Osteocyte (in vitro differentiated cells): Measurements from ENCODE around the gene VAMP2. TPM values are rescaled to one million over a fixed set of nuclear protein-coding genes. Genes with fewer than 3 reads are reported as not detected.

Source experiments
- DNase-seq: peaks from one replicate; pipeline ENCODE4 v3.0.0; 2021; ENCODE audit warnings: mixed read lengths; ENCODE audit not compliant: unreplicated experiment; ENCODE audit errors: extremely low spot score
- H3K27ac Mint-ChIP-seq: one replicate; pipeline ENCODE4 v1.8.0; 2021; ENCODE audit warnings: mild to moderate bottlenecking, mixed read lengths; ENCODE audit not compliant: unreplicated experiment
- H3K27me3 Mint-ChIP-seq: one replicate; pipeline ENCODE4 v1.8.0; 2021; ENCODE audit warnings: mixed read lengths; ENCODE audit not compliant: unreplicated experiment
- H3K36me3 Mint-ChIP-seq: one replicate; pipeline ENCODE4 v1.8.0; 2021; ENCODE audit warnings: mixed read lengths; ENCODE audit not compliant: unreplicated experiment
- H3K4me1 Mint-ChIP-seq: one replicate; pipeline ENCODE4 v1.8.0; 2021; ENCODE audit warnings: mixed read lengths; ENCODE audit not compliant: unreplicated experiment
- H3K4me3 Mint-ChIP-seq: one replicate; pipeline ENCODE4 v1.8.0; 2021; ENCODE audit warnings: mild to moderate bottlenecking, moderate library complexity, mixed read lengths; ENCODE audit not compliant: unreplicated experiment
- H3K9me3 Mint-ChIP-seq: one replicate; pipeline ENCODE4 v1.8.0; 2021; ENCODE audit warnings: mixed read lengths; ENCODE audit not compliant: unreplicated experiment
- total RNA-seq: library from RNA; stranded (reverse); gene quantifications from 2 replicates; pipeline ENCODE4 v1.2.1, GENCODE V29; 2021
- TF ChIP-seq, protein P1 (sequence below): fragments of 200-600 bp; sonication (generic); IDR thresholded peaks from 2 replicates; pipeline ENCODE4 v1.5.0; 2021; ENCODE audit warnings: antibody characterized with exemption, mild to moderate bottlenecking, moderate library complexity

VAMP2 gene
- total RNA-seq, 1 donor from 2014 or later: 70.0 TPM

DNA sequence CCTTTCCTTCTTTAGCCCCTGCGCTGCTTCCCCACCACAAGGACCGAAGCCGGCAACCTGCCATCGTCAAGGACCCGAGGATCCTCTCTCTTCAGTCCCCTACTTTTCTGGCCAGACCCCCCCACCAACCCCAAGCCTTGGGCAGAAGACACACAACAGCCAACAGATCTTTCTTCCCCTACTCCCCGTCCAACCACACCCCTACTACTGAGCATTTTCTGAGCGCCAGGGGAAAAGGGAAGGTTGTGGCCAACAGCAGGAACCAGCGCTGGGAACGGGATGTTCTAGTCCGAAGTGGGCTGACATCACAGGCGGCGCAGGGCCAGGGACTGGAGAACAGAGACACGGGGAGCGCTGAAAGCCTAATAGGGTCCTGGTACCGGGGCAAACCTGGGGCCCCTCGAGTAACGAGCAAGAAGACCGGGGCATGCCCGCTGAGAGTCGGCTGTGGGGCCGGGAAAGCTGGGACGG is 11.1 kb downstream of the VAMP2 start:
- Mint-ChIP-seq H3K27me3 (no peaks in the 10 kb centered on the region), H3K4me3 (peak overlapping the region; percentile 91), H3K27ac (no peak overlapping the region), H3K36me3 (peaks cover 21% of the 10 kb centered on the region), H3K9me3 (no peaks in the 10 kb centered on the region), H3K4me1 (peaks cover 46% of the 10 kb centered on the region)
- TF ChIP-seq, protein P1, sequence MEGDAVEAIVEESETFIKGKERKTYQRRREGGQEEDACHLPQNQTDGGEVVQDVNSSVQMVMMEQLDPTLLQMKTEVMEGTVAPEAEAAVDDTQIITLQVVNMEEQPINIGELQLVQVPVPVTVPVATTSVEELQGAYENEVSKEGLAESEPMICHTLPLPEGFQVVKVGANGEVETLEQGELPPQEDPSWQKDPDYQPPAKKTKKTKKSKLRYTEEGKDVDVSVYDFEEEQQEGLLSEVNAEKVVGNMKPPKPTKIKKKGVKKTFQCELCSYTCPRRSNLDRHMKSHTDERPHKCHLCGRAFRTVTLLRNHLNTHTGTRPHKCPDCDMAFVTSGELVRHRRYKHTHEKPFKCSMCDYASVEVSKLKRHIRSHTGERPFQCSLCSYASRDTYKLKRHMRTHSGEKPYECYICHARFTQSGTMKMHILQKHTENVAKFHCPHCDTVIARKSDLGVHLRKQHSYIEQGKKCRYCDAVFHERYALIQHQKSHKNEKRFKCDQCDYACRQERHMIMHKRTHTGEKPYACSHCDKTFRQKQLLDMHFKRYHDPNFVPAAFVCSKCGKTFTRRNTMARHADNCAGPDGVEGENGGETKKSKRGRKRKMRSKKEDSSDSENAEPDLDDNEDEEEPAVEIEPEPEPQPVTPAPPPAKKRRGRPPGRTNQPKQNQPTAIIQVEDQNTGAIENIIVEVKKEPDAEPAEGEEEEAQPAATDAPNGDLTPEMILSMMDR: no peak
- DNase-seq: no peak

DNA sequence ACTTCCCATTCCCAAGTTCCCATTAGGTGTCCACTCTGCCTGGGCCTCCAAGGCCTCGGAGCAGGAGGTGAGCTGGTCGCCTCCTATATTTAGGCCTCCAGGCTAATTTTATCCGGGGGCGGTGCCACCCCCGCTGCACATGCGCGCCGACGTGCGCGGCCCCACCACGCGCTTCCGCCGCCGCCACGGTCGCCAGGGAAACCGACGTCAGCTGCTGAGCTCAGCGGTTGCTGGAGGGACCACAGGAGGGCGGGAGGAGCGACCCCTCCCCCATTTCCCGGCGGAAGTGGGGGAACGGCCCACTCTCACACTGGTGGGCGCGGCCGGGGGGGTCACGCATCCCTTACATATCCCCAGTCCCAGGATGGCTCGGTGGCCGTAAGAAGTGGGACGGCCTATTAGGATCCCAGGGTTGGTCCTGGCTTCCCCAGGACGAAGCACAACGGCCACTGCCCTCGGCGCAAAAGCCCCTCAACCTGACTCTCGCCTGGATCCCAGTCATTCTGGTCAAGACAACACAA is 11.6 kb downstream of the VAMP2 start:
- TF ChIP-seq, protein P1: no peak
- Mint-ChIP-seq H3K4me3 (peak overlapping the region; percentile 91), H3K27me3 (no peaks in the 10 kb centered on the region), H3K9me3 (no peaks in the 10 kb centered on the region), H3K4me1 (peaks cover 46% of the 10 kb centered on the region), H3K27ac (peak overlapping the region; percentile 41), H3K36me3 (peaks cover 26% of the 10 kb centered on the region)
- DNase-seq: peak; percentile 94

DNA sequence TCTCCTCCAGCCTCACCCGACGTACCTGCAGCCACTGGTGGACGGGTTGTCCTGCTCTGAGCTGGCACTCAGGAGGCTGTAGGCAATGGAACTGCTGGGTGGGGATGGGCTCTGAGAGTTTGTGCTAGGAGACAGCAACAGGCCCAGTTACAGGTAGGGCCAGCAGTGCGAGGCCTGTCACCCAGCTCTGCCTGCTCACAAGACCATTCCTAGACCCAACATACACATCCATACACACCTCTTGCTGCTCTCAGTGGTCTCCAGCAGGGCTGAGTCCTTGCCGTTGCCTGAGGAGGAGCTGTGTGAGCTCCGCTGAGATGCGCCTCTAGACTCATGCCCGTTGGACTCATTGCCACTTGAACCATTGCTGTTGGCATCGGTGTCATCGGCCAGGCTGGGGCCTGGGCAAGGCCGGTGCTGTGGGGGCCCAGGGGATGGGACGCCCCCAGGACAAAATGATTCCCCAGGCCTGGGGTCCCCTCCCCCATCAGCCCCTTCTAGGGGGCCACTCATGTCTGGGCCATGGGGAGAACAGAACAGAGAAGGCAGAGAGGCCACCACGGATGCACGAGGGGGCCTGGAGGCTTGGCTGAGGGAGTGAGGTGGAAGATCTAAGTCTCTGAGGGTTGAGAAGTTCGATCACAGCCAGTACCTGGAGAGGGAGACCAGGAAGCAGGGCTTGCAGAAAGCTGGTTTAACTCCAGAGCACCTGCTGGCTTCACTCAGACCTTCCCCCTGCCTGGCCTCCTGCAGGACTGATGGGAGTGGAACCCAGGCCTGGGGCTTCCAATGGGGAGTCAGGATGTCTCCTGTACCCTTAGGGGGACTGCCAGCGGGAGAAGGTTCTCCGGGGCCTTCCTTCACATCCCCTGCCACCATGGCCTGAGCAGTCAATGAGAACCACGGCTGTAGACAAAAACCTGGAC is 12.3 kb downstream of the VAMP2 start:
- H3K9me3 Mint-ChIP-seq: no peaks in the 10 kb centered on the region
- peaks cover 44% of the 10 kb centered on the region for H3K4me1 Mint-ChIP-seq
- TF ChIP-seq, protein P1: no peak
- H3K27ac Mint-ChIP-seq: peak overlapping the region; percentile 41
- peak overlapping the region; percentile 91 for H3K4me3 Mint-ChIP-seq
- no peak for DNase-seq
- peaks cover 31% of the 10 kb centered on the region for H3K36me3 Mint-ChIP-seq
- no peaks in the 10 kb centered on the region for H3K27me3 Mint-ChIP-seq

DNA sequence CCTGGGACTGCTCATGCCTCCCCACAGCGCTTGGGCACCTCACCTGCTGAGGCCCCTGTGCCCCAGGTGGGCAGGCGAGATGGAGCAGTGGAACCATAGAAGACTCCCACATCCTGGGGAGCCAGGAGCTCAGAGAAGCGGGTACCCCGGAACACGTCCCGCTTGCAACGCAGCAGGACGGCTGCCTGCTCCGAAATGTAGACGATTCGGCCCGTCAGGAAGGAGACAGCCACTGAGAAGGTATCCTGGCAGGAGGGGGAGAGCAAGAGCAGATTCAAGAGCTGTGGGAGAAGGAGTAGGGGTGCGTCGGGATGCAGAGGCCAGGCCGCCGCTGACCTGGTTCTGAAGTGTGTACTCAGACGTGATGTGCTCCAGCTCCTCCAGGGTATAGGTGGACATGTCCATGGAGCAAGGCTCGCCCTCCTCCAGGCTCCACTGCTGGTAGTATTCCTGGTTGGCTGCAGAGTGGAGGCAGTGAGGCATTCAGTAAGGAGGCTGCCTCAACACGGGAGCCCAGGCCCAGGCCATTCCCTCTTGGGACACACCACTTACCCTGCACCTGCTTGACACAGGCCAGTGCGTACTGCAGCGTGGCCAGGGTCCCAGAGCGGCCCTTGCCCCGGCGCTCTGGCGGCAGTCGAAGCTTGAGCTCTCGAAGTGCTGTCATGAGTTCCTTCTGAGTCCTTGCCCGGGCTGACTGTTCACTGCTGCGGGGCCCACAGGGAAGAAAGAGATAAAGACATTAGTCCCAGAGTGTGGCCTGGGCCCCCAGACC is 13.1 kb downstream of the VAMP2 start:
- no peaks in the 10 kb centered on the region for H3K27me3 Mint-ChIP-seq
- TF ChIP-seq, protein P1: no peak
- H3K9me3 Mint-ChIP-seq: no peaks in the 10 kb centered on the region
- peaks cover 36% of the 10 kb centered on the region for H3K36me3 Mint-ChIP-seq
- no peak overlapping the region for H3K4me3 Mint-ChIP-seq
- peaks cover 36% of the 10 kb centered on the region for H3K4me1 Mint-ChIP-seq
- H3K27ac Mint-ChIP-seq: peak overlapping the region; percentile 54
- DNase-seq: no peak
